HK-2 (cell line): ENCODE results near the gene FANK1.
"Not testable (repeated sequence)": the region's sequence is repeated elsewhere in the genome, so short reads cannot be mapped to it uniquely, and the experiment has no call there.

ENCODE experiments used
- DNase-seq: peaks from one replicate; pipeline ENCODE4 v3.0.0-alpha.2; 2018; ENCODE audit not compliant: unreplicated experiment

FANK1 gene

DNA sequence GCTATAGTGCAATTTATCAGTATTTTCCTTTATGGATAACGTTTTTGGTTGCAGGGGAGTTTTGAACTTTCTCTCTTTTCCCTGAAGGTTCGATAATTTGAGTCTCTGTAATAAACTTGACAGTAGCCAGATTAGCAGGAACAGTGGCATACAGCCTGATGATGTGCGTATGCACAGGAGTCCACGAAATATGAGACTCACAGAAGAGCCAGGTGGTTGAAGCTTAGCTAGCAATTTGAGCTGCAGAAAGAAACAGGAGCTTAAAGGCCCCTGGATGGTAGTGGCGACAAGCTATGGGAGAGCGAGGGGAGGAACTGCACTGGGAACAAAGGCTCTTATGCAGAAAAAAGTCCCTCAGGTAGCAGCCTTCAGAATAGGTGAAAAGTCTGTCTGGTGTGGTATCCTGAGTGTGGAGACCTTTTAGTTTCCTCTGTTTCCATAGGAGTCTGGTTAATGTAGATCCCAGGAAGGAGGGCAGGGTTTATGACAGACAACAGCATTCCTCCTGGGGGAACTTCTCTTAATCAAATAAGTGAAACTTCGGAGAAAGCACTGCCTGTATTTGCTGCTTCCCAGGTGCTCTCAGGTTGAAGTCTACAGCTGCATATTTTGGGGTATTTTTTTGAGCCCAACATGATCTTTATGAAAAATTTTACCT is 32.7 kb downstream of the FANK1 start:
- no peak for DNase-seq

DNA sequence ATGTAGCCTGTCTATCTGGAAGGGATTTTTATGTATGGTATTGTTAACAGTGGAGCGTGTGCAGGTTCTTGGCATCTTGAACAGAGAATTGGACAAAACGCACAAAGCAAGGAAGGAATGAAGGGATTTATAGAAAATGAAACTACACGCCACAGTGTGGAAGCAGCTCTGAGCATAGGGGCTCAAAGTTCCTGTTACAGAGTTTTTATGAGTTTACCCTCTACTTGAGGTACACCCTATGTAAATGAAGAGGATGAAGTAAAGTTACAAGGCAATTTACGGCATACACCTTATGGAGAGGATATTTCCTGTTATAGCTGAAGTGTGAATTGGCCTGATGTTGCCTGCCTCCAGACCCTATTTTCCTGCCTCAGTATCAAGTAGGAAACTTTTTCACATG is 33.3 kb downstream of the FANK1 start:
- DNase-seq: no peak

- DNase-seq: no peak
Observed at GRCh38 chr10:125933693-125934092, 37.3 kb downstream of the FANK1 start.

DNA sequence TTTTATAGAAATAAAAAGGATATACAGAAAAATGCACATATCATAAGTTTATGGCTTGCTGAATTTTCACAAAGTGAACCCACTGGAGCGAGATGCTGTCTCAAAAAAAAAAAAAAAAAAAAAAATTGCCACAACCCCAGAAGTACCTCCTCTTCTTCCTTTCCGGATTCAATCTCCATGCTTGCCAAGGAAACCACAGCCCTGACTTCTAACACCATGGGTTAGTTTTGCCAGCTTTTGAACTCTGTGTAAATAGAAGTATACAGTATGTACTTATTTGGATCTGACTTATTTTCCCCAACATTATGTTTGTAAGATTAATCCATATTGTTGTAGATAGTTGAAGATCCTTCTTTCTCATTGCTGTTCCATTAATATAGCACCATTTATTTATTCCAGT is 40.0 kb downstream of the FANK1 start:
- no peak for DNase-seq

GRCh38 chr10:125940515-125940914 is 44.2 kb downstream of the FANK1 start:
- no peak for DNase-seq

- DNase-seq: no peak
Observed at GRCh38 chr10:125951290-125951689, 54.9 kb downstream of the FANK1 start.

GRCh38 chr10:125953778-125954385 is 57.5 kb downstream of the FANK1 start:
- no peak for DNase-seq

- no peak for DNase-seq
Observed at GRCh38 chr10:125955766-125956165, 59.4 kb downstream of the FANK1 start.

- DNase-seq: no peak
Observed at GRCh38 chr10:125961743-125962142, 65.4 kb downstream of the FANK1 start.

- DNase-seq: no peak
Observed at GRCh38 chr10:125962200-125962599, 65.8 kb downstream of the FANK1 start.

- no peak for DNase-seq
Observed at GRCh38 chr10:125964558-125964957, 68.2 kb downstream of the FANK1 start.

DNA sequence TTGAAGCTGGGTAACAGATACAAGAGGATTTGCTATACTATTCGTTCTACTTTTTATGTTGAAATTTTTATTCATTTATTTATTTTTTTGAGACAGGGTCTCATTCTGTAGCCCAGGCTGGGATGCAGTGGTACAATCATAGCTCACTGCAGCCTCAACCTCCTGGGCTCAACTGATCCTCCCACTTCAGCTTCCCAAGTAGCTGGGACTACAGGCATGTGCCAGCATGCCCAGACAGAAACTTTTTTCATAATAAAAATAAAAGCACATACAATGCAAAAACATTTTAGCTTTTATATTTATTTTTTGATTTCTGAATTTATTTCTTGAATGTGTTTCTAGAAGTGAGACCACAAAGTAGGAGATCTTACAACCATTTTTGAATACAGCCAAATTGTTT is 71.2 kb downstream of the FANK1 start:
- no peak for DNase-seq

GRCh38 chr10:125970077-125970630 is 73.8 kb downstream of the FANK1 start:
- not testable (repeated sequence) for DNase-seq

GRCh38 chr10:125976960-125977605 is 80.7 kb downstream of the FANK1 start:
- DNase-seq: no peak

DNA sequence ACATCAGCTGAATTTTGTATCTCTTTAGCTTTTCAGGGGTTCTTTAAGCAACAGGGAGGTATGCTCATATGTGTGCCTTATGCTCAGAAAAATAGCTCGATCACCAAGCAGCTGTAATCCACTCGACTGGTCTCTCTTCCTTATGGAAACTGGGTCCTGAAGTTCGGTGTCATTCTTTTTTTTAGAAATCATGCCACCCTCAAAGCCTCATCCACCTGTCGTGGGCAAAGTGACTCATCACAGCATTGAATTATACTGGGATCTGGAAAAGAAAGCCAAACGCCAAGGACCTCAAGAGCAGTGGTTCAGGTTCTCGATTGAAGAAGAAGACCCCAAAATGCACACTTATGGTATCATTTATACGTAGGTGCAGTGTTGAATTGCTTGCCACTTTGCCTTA is 83.6 kb downstream of the FANK1 start:
- no peak for DNase-seq

DNA sequence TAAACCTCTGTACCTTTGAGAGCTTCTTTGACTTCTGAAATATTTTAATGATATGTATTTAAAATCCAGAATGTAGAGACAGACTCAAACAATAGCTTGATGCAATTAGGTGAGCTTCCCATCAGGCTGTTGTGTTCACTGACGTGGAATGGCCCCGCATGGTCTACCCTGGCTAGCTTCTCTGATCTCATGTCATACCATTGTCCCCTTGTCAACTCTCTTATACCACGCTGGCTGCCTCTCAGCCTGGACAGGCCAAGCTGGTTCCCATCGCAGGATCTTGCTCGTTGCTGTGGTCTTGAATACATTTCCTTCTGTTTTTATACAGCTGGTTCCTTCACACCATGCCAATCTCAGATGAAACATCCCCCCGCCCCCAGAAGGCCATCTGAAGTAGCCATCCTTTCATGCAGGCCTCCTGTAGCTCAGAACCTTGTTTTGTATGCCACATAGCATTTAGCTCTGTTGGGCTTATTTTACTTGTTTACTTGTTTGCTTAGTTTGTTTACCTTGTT is 84.2 kb downstream of the FANK1 start:
- DNase-seq: no peak

DNA sequence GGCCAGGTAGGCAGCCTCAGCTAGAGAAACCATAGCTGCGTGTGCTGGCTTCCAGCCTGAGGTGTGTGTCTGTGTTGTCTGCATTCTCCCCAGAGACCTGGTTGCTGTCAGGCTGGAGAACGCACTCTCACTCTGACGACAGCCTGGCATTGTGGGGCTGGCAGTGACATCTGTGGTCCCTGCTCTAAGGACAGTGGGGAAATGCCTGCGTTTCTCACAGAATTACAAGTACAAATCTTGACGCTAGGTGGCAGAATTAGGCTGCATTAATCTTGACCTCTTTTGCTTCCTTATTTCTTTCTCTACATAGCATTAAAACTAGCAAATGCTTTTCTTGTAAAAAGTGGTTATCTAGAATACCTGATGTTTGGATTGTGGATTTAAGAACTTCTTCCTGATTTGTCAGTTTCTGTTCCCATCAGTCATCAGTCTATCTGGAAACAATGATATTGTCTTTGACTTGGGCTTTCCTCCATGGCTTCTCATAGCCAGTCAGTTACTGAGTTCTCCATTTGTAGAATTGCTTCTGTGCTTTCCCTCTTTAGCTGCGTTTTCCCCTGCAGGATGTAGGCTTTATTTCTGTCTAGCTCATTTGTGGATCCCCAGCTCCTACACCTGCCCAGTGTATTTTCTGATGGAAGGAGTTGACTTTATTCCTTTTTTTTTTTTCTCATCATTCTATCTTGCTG is 86.0 kb downstream of the FANK1 start:
- peak; percentile 45 for DNase-seq

DNA sequence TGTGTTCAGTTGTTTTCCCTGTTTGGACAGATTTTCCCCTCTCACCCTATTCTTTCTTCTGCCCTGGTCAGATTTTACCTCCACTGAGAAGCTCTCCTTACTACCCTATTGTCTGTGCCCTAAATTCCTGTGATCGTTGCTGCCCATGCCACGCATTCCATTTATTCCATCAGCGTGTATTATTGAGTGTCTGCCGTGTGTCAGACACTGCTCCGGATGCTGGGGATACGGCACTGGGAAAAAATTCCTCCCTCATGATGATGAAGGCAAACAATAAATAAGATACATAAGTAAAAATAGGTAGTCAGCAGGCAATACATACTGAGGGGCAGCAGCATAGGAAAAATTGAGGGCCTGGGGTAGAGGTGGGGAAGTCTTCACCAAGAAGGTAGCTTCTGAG is 86.8 kb downstream of the FANK1 start:
- no peak for DNase-seq

DNA sequence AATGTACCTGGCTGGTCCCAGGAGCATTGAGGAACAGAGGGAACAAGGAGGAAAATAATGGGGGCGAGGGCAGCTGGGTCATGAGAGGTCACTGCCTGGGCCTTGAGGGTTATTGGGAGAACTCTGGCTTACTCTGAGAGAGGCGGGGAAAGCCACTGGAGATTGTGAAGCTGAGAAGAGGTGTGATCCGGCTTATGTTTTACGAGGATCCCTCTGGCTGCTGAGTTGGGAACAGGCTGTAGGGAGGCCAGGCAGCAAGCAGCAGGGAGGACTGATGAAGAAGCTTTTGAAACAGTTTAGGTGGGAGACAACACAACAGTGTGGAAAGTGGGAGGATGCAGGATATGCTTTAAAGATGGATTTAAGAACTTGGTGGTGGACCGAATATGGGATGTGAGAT is 87.3 kb downstream of the FANK1 start:
- DNase-seq: no peak

DNA sequence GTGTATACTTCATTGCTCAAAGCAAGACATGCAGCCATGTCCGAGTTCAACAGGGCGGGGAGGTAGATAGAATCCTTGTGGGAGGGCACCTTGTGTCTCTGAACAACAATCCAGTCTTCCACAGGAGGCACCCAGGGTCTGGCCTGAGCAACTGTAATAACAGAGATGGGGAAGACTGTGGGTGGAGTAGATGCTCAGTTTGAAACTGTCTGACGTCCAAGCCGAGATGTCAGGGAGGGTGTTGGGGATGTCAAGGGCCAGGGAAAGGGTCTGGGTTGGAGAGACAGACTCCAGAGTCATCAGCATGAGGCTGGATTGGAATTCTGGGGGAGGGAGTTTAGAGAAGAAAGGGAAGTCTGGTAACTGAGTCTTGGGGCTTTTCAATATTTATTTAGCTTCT is 88.0 kb downstream of the FANK1 start:
- DNase-seq: no peak

GRCh38 chr10:125984865-125985495 is 88.6 kb downstream of the FANK1 start:
- DNase-seq: no peak
